Measurements from ENCODE around the gene INTS11. TPM values are rescaled to one million over a fixed set of nuclear protein-coding genes. Genes with fewer than 3 reads are reported as not detected.

The INTS11 gene
- total and polyA plus RNA-seq, 10 of the 15 experiments (the other 5 are each of a cell fraction or from before 2014, with no cell fraction given): 2.5 to 117 (median 77.7) TPM

DNA sequence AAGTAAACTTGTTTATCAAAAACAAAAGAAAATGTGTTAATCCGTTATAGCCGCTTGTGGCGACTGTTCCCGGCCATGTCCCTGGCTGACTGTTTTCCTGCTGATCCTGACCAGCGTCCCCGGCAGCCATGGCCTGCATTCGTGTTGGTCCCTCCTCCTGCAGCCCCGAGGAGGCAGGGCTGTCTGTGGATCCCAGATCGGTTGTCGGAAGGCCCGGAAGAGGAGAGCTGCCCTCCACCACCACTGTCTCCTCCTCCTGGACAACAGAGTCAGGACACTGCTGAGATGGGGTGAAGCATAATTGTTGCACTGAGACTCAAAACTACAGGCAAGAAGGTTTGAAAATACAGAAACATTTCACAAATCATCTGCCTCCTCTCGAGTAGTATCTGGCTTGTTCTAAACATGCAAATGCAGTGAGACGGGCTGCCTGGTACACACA, 37.5 kb upstream of the INTS11 start:
- Histone ChIP-seq H3K79me2 (ENCODE audit: control insufficient read depth, insufficient read depth, low read length) (no peaks in the 10 kb centered on the region), H3K9ac (ENCODE audit: control insufficient read depth, insufficient read depth, low read length) (no peak overlapping the region), H3K27ac (ENCODE audit: control insufficient read depth, insufficient read depth) (no peak overlapping the region), H3K4me1 (ENCODE audit: control insufficient read depth, insufficient read depth, low read length) (peaks cover 5% of the 10 kb centered on the region), H3K4me3 (no peak overlapping the region), H3K9me3 (replicated peaks; ENCODE audit: control insufficient read depth, insufficient read depth, low read length) (peaks cover under 1% of the 10 kb centered on the region; the same call in 1 of the 3 replicates), H3K27me3 (replicated peaks in 1 of 2; ENCODE audit: control insufficient read depth in 2 of 2, insufficient read depth in 2 of 2, low read length in 1 of 2) (no peaks in the 10 kb centered on the region), H2AFZ (ENCODE audit: control insufficient read depth, low read depth, low read length) (no peak overlapping the region), H3K36me3 (ENCODE audit: control insufficient read depth in 2 of 2, insufficient read depth in 2 of 2, low read length in 1 of 2) (no peaks in the 10 kb centered on the region), H4K20me1 (ENCODE audit: control insufficient read depth, insufficient read depth) (no peaks in the 10 kb centered on the region), H3K4me2 (ENCODE audit: control insufficient read depth, insufficient read depth) (no peak overlapping the region)
- DNase-seq (ENCODE audit: low read depth, low spot score): no peak
- WGBS (ENCODE audit: insufficient coverage, insufficient replicate concordance, low lambda C conversion rate, missing lambda C conversion rate): 17% methylated on average over 13 of the region's 13 CpGs
- FAIRE-seq: no peak
- TF ChIP-seq MLLT1 (IDR thresholded peaks at IDR 0.05) (0 out of 2 replicates have a peak, but pooled peaks have one; percentile 37), CBX5 (IDR thresholded peaks at IDR 0.05; ENCODE audit: low read depth) (no peak), POU2F2 (IDR thresholded peaks at IDR 0.05; ENCODE audit: borderline replicate concordance, low read depth, low read length) (0 out of 3 replicates have a peak, but pooled peaks have one; percentile 11)
- BruUV-seq (replicated peaks): no TSS peak
- ChIA-PET SMC1A (ENCODE audit: uncharacterized antibody, unreplicated experiment) (no interaction called here), CTCF (no interaction called here), RAD21 (ENCODE audit: unreplicated experiment) (no interaction called here), POLR2A (no interaction called here)
- ATAC-seq: peak; percentile 37; the same call in 1 of the 3 replicates
- in situ Hi-C loops (cut with MboI): no loop called here
- intact Hi-C loops (cut with micrococcal nuclease; ENCODE audit: unreplicated experiment): no loop called here

- FAIRE-seq (no peak), DNase-seq (ENCODE audit: low read depth, low spot score) (no peak), ATAC-seq (no peak)
- Histone ChIP-seq H3K9me3 (replicated peaks; ENCODE audit: control insufficient read depth, insufficient read depth, low read length) (no peaks in the 10 kb centered on the region; the same call in 2 of the 3 replicates), H4K20me1 (ENCODE audit: control insufficient read depth, insufficient read depth) (no peaks in the 10 kb centered on the region), H3K4me3 (no peak overlapping the region), H3K79me2 (ENCODE audit: control insufficient read depth, insufficient read depth, low read length) (no peaks in the 10 kb centered on the region), H2AFZ (ENCODE audit: control insufficient read depth, low read depth, low read length) (no peak overlapping the region), H3K4me1 (ENCODE audit: control insufficient read depth, insufficient read depth, low read length) (peaks cover 5% of the 10 kb centered on the region), H3K27ac (ENCODE audit: control insufficient read depth, insufficient read depth) (no peak overlapping the region), H3K27me3 (replicated peaks in 1 of 2; ENCODE audit: control insufficient read depth in 2 of 2, insufficient read depth in 2 of 2, low read length in 1 of 2) (no peaks in the 10 kb centered on the region), H3K9ac (ENCODE audit: control insufficient read depth, insufficient read depth, low read length) (no peak overlapping the region), H3K4me2 (ENCODE audit: control insufficient read depth, insufficient read depth) (no peak overlapping the region), H3K36me3 (ENCODE audit: control insufficient read depth in 2 of 2, insufficient read depth in 2 of 2, low read length in 1 of 2) (no peaks in the 10 kb centered on the region)
- ChIA-PET SMC1A (ENCODE audit: uncharacterized antibody, unreplicated experiment) (no interaction called here), POLR2A (no interaction called here), CTCF (no interaction called here), RAD21 (ENCODE audit: unreplicated experiment) (no interaction called here)
- intact Hi-C loops (cut with micrococcal nuclease; ENCODE audit: unreplicated experiment): no loop called here
- in situ Hi-C loops (cut with MboI): no loop called here
- 72% methylated on average over 35 of the region's 35 CpGs for WGBS (ENCODE audit: insufficient coverage, insufficient replicate concordance, low lambda C conversion rate, missing lambda C conversion rate)
- BruUV-seq (replicated peaks): no TSS peak
- TF ChIP-seq CUX1 (IDR thresholded peaks at IDR 0.05; ENCODE audit: insufficient replicate concordance, low read depth, low read length) (no peak), CHD2 (IDR thresholded peaks at IDR 0.05; ENCODE audit: borderline replicate concordance, low read depth, low read length) (no peak), CHD1 (IDR thresholded peaks at IDR 0.05; ENCODE audit: low read depth, low read length) (no peak), EP300 (IDR thresholded peaks at IDR 0.05; ENCODE audit: borderline replicate concordance in 1 of 2, control insufficient read depth in 1 of 2, low read depth in 2 of 2, low read length in 2 of 2) (no peak), HCFC1 (IDR thresholded peaks at IDR 0.05; ENCODE audit: low read length) (no peak), BMI1 (IDR thresholded peaks at IDR 0.05; ENCODE audit: borderline replicate concordance) (no peak), CREM (IDR thresholded peaks at IDR 0.05; ENCODE audit: low read depth) (no peak)
These were observed 36.9 kb upstream of the INTS11 start for GRCh38 chr1:1361233-1361981.
